ENCODE results near the gene APOOL.
"Not testable (repeated sequence)": the region's sequence is repeated elsewhere in the genome, so short reads cannot be mapped to it uniquely, and the experiment has no call there.

Gene APOOL

GRCh38 chrX:85003655-85004244, at the start of gene APOOL:
Gene APOOL (plus strand): TSS chrX:85003877. CDS start chrX:85003913, 36 bp downstream.
- Histone ChIP-seq H3K36me3 (ENCODE audit: insufficient read depth, low read depth, low read length) (no peaks in the 10 kb centered on the region), H3K27ac (ENCODE audit: low read length) (no peak within 1 kb of the TSS)

GRCh38 chrX:84956304-84956703, 47.4 kb upstream of the APOOL start:
- no peak overlapping the region for H3K27ac ChIP-seq (ENCODE audit: low read length)
- no peak overlapping the region; the same call in 1 of the 2 replicates for H3K4me3 ChIP-seq (ENCODE audit: low read length)
- peak overlapping the region; percentile 11; the same call in 1 of the 2 replicates for H3K9ac ChIP-seq (ENCODE audit: low read depth, low read length)
- no peaks in the 10 kb centered on the region for H3K36me3 ChIP-seq (ENCODE audit: insufficient read depth, low read depth, low read length)
- H3K4me1 ChIP-seq (ENCODE audit: insufficient read depth, low read length), result peaks cover 3% of the 10 kb centered on the region
- no peaks in the 10 kb centered on the region for H3K27me3 ChIP-seq (ENCODE audit: insufficient read depth, low read length)
- no peaks in the 10 kb centered on the region for H3K9me3 ChIP-seq (ENCODE audit: insufficient read depth, low read depth, low read length)

More at GRCh38 chrX:85003655-85004244, at the start of gene APOOL:
- peak within 1 kb of the TSS; percentile 93 for H3K9ac ChIP-seq (ENCODE audit: low read depth, low read length)
- H3K4me1 ChIP-seq (ENCODE audit: insufficient read depth, low read length), result no peaks in the 10 kb centered on the region
- peak within 1 kb of the TSS; percentile 95 for H3K4me3 ChIP-seq (ENCODE audit: low read length)
- H3K9me3 ChIP-seq (ENCODE audit: insufficient read depth, low read depth, low read length), result no peaks in the 10 kb centered on the region
- H3K27me3 ChIP-seq (ENCODE audit: insufficient read depth, low read length), result no peaks in the 10 kb centered on the region

GRCh38 chrX:84974803-84975202, 28.9 kb upstream of the APOOL start:
- Histone ChIP-seq H3K27me3 (ENCODE audit: insufficient read depth, low read length) (no peaks in the 10 kb centered on the region), H3K4me1 (ENCODE audit: insufficient read depth, low read length) (no peaks in the 10 kb centered on the region), H3K9ac (ENCODE audit: low read depth, low read length) (no peak overlapping the region), H3K27ac (ENCODE audit: low read length) (no peak overlapping the region), H3K4me3 (ENCODE audit: low read length) (no peak overlapping the region), H3K36me3 (ENCODE audit: insufficient read depth, low read depth, low read length) (no peaks in the 10 kb centered on the region), H3K9me3 (ENCODE audit: insufficient read depth, low read depth, low read length) (no peaks in the 10 kb centered on the region)

- not testable (repeated sequence) for H3K9me3 ChIP-seq (ENCODE audit: insufficient read depth, low read depth, low read length); H3K4me3 ChIP-seq (ENCODE audit: low read length); H3K27me3 ChIP-seq (ENCODE audit: insufficient read depth, low read length); H3K9ac ChIP-seq (ENCODE audit: low read depth, low read length); H3K4me1 ChIP-seq (ENCODE audit: insufficient read depth, low read length); H3K27ac ChIP-seq (ENCODE audit: low read length); H3K36me3 ChIP-seq (ENCODE audit: insufficient read depth, low read depth, low read length)
These were observed 11.9 kb upstream of the APOOL start for GRCh38 chrX:84991739-84992138.

- Histone ChIP-seq H3K9ac (ENCODE audit: low read depth, low read length) (no peak overlapping the region), H3K27me3 (ENCODE audit: insufficient read depth, low read length) (no peaks in the 10 kb centered on the region), H3K4me1 (ENCODE audit: insufficient read depth, low read length) (no peaks in the 10 kb centered on the region), H3K9me3 (ENCODE audit: insufficient read depth, low read depth, low read length) (no peaks in the 10 kb centered on the region), H3K27ac (ENCODE audit: low read length) (no peak overlapping the region), H3K4me3 (ENCODE audit: low read length) (no peak overlapping the region), H3K36me3 (ENCODE audit: insufficient read depth, low read depth, low read length) (no peaks in the 10 kb centered on the region)
These were observed 10.5 kb upstream of the APOOL start for GRCh38 chrX:84993150-84993549.

GRCh38 chrX:85001344-85001743, 2.3 kb upstream of the APOOL start:
- no peaks in the 10 kb centered on the region for H3K36me3 ChIP-seq (ENCODE audit: insufficient read depth, low read depth, low read length)
- H3K9ac ChIP-seq (ENCODE audit: low read depth, low read length), result no peak overlapping the region
- H3K9me3 ChIP-seq (ENCODE audit: insufficient read depth, low read depth, low read length), result no peaks in the 10 kb centered on the region
- H3K27me3 ChIP-seq (ENCODE audit: insufficient read depth, low read length), result no peaks in the 10 kb centered on the region
- no peaks in the 10 kb centered on the region for H3K4me1 ChIP-seq (ENCODE audit: insufficient read depth, low read length)
- H3K27ac ChIP-seq (ENCODE audit: low read length), result no peak overlapping the region
- no peak overlapping the region for H3K4me3 ChIP-seq (ENCODE audit: low read length)

GRCh38 chrX:85004255-85004654, 578 bp downstream of the APOOL start:
- Histone ChIP-seq H3K36me3 (ENCODE audit: insufficient read depth, low read depth, low read length) (no peaks in the 10 kb centered on the region), H3K4me1 (ENCODE audit: insufficient read depth, low read length) (no peaks in the 10 kb centered on the region), H3K9me3 (ENCODE audit: insufficient read depth, low read depth, low read length) (no peaks in the 10 kb centered on the region), H3K9ac (ENCODE audit: low read depth, low read length) (peak overlapping the region; percentile 93), H3K27me3 (ENCODE audit: insufficient read depth, low read length) (no peaks in the 10 kb centered on the region), H3K27ac (ENCODE audit: low read length) (no peak overlapping the region), H3K4me3 (ENCODE audit: low read length) (peak overlapping the region; percentile 95)

- H3K36me3 ChIP-seq (ENCODE audit: insufficient read depth, low read depth, low read length), result no peaks in the 10 kb centered on the region
- H3K27me3 ChIP-seq (ENCODE audit: insufficient read depth, low read length), result no peaks in the 10 kb centered on the region
- H3K4me1 ChIP-seq (ENCODE audit: insufficient read depth, low read length), result no peaks in the 10 kb centered on the region; the same call in 1 of the 2 replicates
- no peak overlapping the region for H3K4me3 ChIP-seq (ENCODE audit: low read length)
- H3K9me3 ChIP-seq (ENCODE audit: insufficient read depth, low read depth, low read length), result no peaks in the 10 kb centered on the region
- no peak overlapping the region for H3K9ac ChIP-seq (ENCODE audit: low read depth, low read length)
- no peak overlapping the region for H3K27ac ChIP-seq (ENCODE audit: low read length)
These were observed 8.4 kb downstream of the APOOL start for GRCh38 chrX:85012098-85012497.

- H3K36me3 ChIP-seq (ENCODE audit: insufficient read depth, low read depth, low read length); H3K4me1 ChIP-seq (ENCODE audit: insufficient read depth, low read length); H3K9ac ChIP-seq (ENCODE audit: low read depth, low read length); H3K4me3 ChIP-seq (ENCODE audit: low read length); H3K9me3 ChIP-seq (ENCODE audit: insufficient read depth, low read depth, low read length); H3K27ac ChIP-seq (ENCODE audit: low read length); H3K27me3 ChIP-seq (ENCODE audit: insufficient read depth, low read length): not testable (repeated sequence)
These were observed 11.7 kb downstream of the APOOL start for GRCh38 chrX:85015351-85015750.

GRCh38 chrX:85017721-85018120, 14.0 kb downstream of the APOOL start:
- no peaks in the 10 kb centered on the region for H3K27me3 ChIP-seq (ENCODE audit: insufficient read depth, low read length)
- H3K9me3 ChIP-seq (ENCODE audit: insufficient read depth, low read depth, low read length), result no peaks in the 10 kb centered on the region
- no peaks in the 10 kb centered on the region; the same call in 1 of the 2 replicates for H3K4me1 ChIP-seq (ENCODE audit: insufficient read depth, low read length)
- H3K36me3 ChIP-seq (ENCODE audit: insufficient read depth, low read depth, low read length), result no peaks in the 10 kb centered on the region
- H3K4me3 ChIP-seq (ENCODE audit: low read length), result no peak overlapping the region
- no peak overlapping the region for H3K9ac ChIP-seq (ENCODE audit: low read depth, low read length)
- H3K27ac ChIP-seq (ENCODE audit: low read length), result no peak overlapping the region

- Histone ChIP-seq H3K36me3 (ENCODE audit: insufficient read depth, low read depth, low read length) (no peaks in the 10 kb centered on the region), H3K27ac (ENCODE audit: low read length) (no peak overlapping the region), H3K27me3 (ENCODE audit: insufficient read depth, low read length) (no peaks in the 10 kb centered on the region), H3K9me3 (ENCODE audit: insufficient read depth, low read depth, low read length) (no peaks in the 10 kb centered on the region), H3K9ac (ENCODE audit: low read depth, low read length) (no peak overlapping the region), H3K4me1 (ENCODE audit: insufficient read depth, low read length) (no peaks in the 10 kb centered on the region; the same call in 1 of the 2 replicates), H3K4me3 (ENCODE audit: low read length) (no peak overlapping the region)
These were observed 14.8 kb downstream of the APOOL start for GRCh38 chrX:85018471-85018870.

GRCh38 chrX:85020216-85020615, 16.5 kb downstream of the APOOL start:
- Histone ChIP-seq H3K4me3 (ENCODE audit: low read length) (no peak overlapping the region), H3K9me3 (ENCODE audit: insufficient read depth, low read depth, low read length) (no peaks in the 10 kb centered on the region), H3K9ac (ENCODE audit: low read depth, low read length) (no peak overlapping the region), H3K4me1 (ENCODE audit: insufficient read depth, low read length) (no peaks in the 10 kb centered on the region; the same call in 1 of the 2 replicates), H3K27me3 (ENCODE audit: insufficient read depth, low read length) (no peaks in the 10 kb centered on the region), H3K36me3 (ENCODE audit: insufficient read depth, low read depth, low read length) (no peaks in the 10 kb centered on the region), H3K27ac (ENCODE audit: low read length) (no peak overlapping the region)
